Adrenal gland (tissue), 5 donors: ENCODE measurements around the gene DAAM2.

Experiments used
- POLR2A ChIP-seq, 2 donors: fragments of 450-650 bp; IDR thresholded peaks; one replicate each; pipeline ENCODE4 v1.6.1; 2017; ENCODE audit warnings: antibody characterized with exemption in 2 of 2, mild to moderate bottlenecking in 2 of 2, moderate library complexity in 1 of 2
- TF ChIP-seq, protein P1 (sequence below), 6 experiments: fragments of 450-650 bp in 4 of 6; fragments of 200-600 bp in 2 of 6; sonication (generic) in 1 of 6; IDR thresholded peaks; 1 replicate in 5 of 6; 2 replicates in 1 of 6; pipeline versions ENCODE4 v1.5.1 to v1.8.0; 2016 to 2021; ENCODE audit warnings: antibody characterized with exemption in 6 of 6, mild to moderate bottlenecking in 2 of 6, moderate library complexity in 1 of 6
- donor health status: DM: no; HTN: no; CAD: no.

DNA sequence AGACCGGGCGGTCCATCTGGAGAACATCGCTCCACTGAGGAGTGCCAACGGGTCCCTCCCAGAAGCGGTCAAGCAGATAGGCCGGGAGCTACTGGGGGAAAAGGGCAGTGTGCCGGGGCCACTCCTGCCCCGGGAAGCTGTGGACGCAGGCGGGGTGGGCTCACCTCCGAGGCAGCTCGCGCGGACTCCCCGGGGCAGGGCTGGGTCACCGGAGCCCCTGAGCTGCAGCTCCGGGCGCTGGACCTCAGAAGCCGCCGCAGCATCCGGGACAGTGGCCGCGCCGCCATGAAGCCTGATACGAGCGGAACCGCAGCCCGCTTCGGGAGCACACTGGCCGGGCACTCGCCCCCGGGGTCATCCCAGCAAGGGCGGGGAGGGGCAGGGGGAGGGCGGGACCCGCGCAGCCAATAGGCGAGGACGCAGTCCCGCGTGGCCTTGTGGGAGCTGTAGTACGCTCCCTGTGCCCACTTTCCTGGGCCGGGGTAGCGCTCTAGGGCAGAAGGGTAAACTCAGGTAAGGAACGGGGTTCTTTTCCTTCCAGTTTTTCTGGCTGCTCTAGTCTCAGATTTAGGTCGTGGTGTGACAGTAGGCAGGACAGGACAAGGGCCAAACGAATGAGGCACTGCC lies 142.1 kb downstream of the DAAM2 start, which contains the start of gene MOCS1:
- TF ChIP-seq, protein P1, sequence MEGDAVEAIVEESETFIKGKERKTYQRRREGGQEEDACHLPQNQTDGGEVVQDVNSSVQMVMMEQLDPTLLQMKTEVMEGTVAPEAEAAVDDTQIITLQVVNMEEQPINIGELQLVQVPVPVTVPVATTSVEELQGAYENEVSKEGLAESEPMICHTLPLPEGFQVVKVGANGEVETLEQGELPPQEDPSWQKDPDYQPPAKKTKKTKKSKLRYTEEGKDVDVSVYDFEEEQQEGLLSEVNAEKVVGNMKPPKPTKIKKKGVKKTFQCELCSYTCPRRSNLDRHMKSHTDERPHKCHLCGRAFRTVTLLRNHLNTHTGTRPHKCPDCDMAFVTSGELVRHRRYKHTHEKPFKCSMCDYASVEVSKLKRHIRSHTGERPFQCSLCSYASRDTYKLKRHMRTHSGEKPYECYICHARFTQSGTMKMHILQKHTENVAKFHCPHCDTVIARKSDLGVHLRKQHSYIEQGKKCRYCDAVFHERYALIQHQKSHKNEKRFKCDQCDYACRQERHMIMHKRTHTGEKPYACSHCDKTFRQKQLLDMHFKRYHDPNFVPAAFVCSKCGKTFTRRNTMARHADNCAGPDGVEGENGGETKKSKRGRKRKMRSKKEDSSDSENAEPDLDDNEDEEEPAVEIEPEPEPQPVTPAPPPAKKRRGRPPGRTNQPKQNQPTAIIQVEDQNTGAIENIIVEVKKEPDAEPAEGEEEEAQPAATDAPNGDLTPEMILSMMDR (IDR thresholded peaks at IDR 0.05) = no peak
- TF ChIP-seq POLR2A (IDR thresholded peaks at IDR 0.05) = peak; percentile 37 to 83
